Karpas-422 (cell line): ENCODE data around the gene DMRT2. TPM values are rescaled to one million over a fixed set of nuclear protein-coding genes. Genes with fewer than 3 reads are reported as not detected.

Experiments
- DNase-seq: peaks from one replicate; pipeline ENCODE4 v3.0.0-alpha.2; 2015
- H2AFZ ChIP-seq: fragments of 200-600 bp; sonication (generic); 2 replicates; pipeline ENCODE4 v1.6.1; 2014; ENCODE audit warnings: antibody characterized with exemption, low read length, mixed read lengths
- H3K27ac ChIP-seq: fragments of 200-600 bp; sonication (generic); 2 replicates; pipeline ENCODE4 v1.5.1; 2014; ENCODE audit warnings: mild to moderate bottlenecking, low read length, moderate library complexity
- H3K27me3 ChIP-seq: fragments of 200-600 bp; sonication (generic); 2 replicates; pipeline ENCODE4 v1.6.1; 2014; ENCODE audit warnings: low read length, mixed read lengths
- H3K36me3 ChIP-seq: fragments of 200-600 bp; sonication (generic); 2 replicates; pipeline ENCODE4 v1.6.1; 2014; ENCODE audit warnings: low read length, mixed read lengths; ENCODE audit not compliant: insufficient read depth
- H3K4me1 ChIP-seq: fragments of 200-600 bp; sonication (generic); 2 replicates; pipeline ENCODE4 v1.6.1; 2014; ENCODE audit warnings: mild to moderate bottlenecking, low read length, mixed read lengths
- H3K4me2 ChIP-seq: fragments of 200-600 bp; sonication (generic); 2 replicates; pipeline ENCODE4 v1.6.1; 2014; ENCODE audit warnings: low read length, low read depth, mild to moderate bottlenecking; ENCODE audit not compliant: poor library complexity, severe bottlenecking
- H3K4me3 ChIP-seq: fragments of 200-600 bp; sonication (generic); 2 replicates; pipeline ENCODE4 v1.5.1; 2014; ENCODE audit warnings: mild to moderate bottlenecking, antibody characterized with exemption, low read length, mixed read lengths
- H3K79me2 ChIP-seq: fragments of 200-600 bp; sonication (generic); 2 replicates; pipeline ENCODE4 v1.6.1; 2014; ENCODE audit warnings: mild to moderate bottlenecking, low read length, mixed read lengths
- H3K9ac ChIP-seq: fragments of 200-600 bp; sonication (generic); 2 replicates; pipeline ENCODE4 v1.6.0; 2014; ENCODE audit warnings: low read length
- H3K9me2 ChIP-seq: fragments of 200-600 bp; sonication (generic), shearing (Covaris generic); replicated peaks from 2 replicates; pipeline ENCODE4 v1.6.0; 2014; ENCODE audit warnings: mild to moderate bottlenecking, low read length, moderate library complexity; ENCODE audit not compliant: insufficient read depth
- H3K9me3 ChIP-seq: fragments of 300-700, 200-600 bp; sonication (generic); 2 replicates; pipeline ENCODE4 v1.6.1; 2014; ENCODE audit warnings: low read length, mixed read lengths
- H4K20me1 ChIP-seq: fragments of 200-600 bp; sonication (generic); 2 replicates; pipeline ENCODE4 v1.6.1; 2014; ENCODE audit warnings: mild to moderate bottlenecking, antibody characterized with exemption, low read length, low read depth; ENCODE audit not compliant: insufficient read depth
- total RNA-seq: library from RNA; depleted of rRNA; stranded (reverse); fragments of >200 nt; shearing (Covaris generic); gene quantifications from 2 replicates; pipeline ENCODE4 v1.2.3, GENCODE V29; 2014; ENCODE audit warnings: low replicate concordance; rRNA removed

DMRT2 gene
- total RNA-seq = not detected in 2 replicates

DNA sequence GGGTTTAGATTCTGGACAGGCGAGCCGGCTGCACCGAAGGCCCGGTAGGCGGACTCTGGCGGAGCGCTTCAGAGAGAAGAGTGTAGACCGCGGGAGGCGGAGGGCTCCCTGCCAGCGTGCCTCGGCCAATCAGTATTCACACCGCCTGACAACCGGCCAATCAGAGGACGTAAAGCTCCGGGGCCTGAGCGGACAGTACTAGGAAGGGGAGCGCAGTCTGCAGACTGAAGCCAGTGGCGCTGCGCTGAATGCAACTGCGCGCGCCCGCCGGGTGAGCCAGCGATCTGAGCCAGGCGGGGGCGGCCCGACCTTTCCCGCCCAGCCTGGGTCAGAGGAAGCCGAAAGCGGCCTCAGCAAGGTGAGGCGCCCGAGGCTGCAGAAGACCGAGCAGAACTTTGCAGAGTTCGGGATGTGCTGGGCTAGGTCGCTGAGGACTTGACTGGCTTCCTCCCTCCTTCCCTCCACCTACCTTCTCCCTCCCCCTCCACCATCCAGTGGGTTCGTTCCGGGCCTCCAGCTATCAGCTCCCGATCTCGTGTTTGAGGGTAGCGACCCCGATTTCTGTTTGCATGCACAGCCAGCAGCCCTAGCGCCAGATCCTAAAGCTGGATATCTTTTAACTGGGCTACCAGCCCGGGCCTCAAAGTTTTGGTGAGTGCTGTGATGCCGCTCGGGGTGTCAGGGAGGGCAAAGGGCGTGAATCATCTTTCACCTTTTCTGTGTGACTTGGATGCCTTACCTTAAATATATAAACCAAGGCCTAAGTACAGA, at the start of gene DMRT2:
DMRT2 (plus strand) TSS at position 233 of the 771 bp plus-strand sequence. CDS start 1,257 bp downstream, outside the sequence.
- H3K4me1 ChIP-seq = no peaks in the 10 kb centered on the region
- H2AFZ ChIP-seq = no peak within 1 kb of the TSS
- peak; percentile 9 for DNase-seq
- no peaks in the 10 kb centered on the region for H3K9me2 ChIP-seq
- no peak within 1 kb of the TSS for H3K4me3 ChIP-seq
- H4K20me1 ChIP-seq = no peaks in the 10 kb centered on the region
- no peaks in the 10 kb centered on the region for H3K27me3 ChIP-seq
- H3K9me3 ChIP-seq = no peaks in the 10 kb centered on the region
- H3K79me2 ChIP-seq = no peaks in the 10 kb centered on the region
- H3K27ac ChIP-seq = no peak within 1 kb of the TSS
- no peaks in the 10 kb centered on the region for H3K36me3 ChIP-seq
- no peak within 1 kb of the TSS for H3K9ac ChIP-seq
- H3K4me2 ChIP-seq = no peak within 1 kb of the TSS

DNA sequence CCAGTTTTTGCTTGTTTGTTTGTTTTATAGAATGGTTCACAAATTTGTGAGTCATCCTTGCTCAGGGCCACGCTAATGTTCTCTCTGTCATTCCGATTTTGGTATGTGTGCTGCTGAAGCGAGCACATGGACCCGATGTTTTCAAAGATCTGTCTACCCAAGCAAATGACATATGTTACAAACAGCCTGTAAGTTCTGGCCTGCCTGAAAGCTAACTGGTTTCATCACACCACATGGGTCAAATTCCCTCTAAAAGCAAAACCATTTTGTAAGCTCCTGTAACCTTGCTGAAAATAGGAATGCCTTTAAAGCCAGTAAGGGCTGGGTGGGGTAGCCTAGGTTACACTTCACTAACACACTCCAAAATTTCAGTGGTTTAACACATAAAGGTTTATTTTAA, 48.3 kb upstream of the DMRT2 start:
- Histone ChIP-seq H3K4me2 (no peak overlapping the region), H3K4me1 (peaks cover 2% of the 10 kb centered on the region), H3K27me3 (no peaks in the 10 kb centered on the region), H3K9ac (no peak overlapping the region), H3K9me3 (peaks cover 4% of the 10 kb centered on the region), H3K79me2 (no peaks in the 10 kb centered on the region), H3K9me2 (no peaks in the 10 kb centered on the region), H4K20me1 (no peaks in the 10 kb centered on the region), H3K36me3 (no peaks in the 10 kb centered on the region), H3K27ac (no peak overlapping the region), H3K4me3 (no peak overlapping the region), H2AFZ (no peak overlapping the region)
- no peak for DNase-seq

DNA sequence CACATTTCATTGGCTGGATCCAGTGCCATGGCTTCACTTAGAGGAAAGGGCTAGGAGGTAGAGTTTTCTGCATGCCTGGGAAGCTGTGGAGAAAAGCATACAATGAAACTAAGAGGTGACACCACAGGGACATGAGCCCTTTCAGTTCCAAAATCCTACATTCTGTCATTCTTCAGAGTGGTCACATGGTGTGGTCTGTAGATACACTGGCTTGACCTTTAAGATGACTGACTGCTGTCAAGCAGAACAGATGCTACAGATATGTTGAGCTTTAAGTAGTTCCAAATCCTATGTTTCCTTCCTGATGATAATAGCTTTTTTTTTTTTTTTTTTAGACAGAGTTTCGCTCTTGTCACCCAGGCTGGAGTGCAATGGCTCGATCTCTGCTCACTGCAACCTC, 47.5 kb upstream of the DMRT2 start:
- Histone ChIP-seq H3K4me1 (peaks cover 2% of the 10 kb centered on the region), H3K9me3 (peaks cover 4% of the 10 kb centered on the region), H3K9ac (no peak overlapping the region), H3K9me2 (no peaks in the 10 kb centered on the region), H3K27ac (no peak overlapping the region), H3K4me2 (no peak overlapping the region), H3K27me3 (no peaks in the 10 kb centered on the region), H3K36me3 (no peaks in the 10 kb centered on the region), H4K20me1 (no peaks in the 10 kb centered on the region), H3K4me3 (no peak overlapping the region), H2AFZ (no peak overlapping the region), H3K79me2 (no peaks in the 10 kb centered on the region)
- DNase-seq = no peak

DNA sequence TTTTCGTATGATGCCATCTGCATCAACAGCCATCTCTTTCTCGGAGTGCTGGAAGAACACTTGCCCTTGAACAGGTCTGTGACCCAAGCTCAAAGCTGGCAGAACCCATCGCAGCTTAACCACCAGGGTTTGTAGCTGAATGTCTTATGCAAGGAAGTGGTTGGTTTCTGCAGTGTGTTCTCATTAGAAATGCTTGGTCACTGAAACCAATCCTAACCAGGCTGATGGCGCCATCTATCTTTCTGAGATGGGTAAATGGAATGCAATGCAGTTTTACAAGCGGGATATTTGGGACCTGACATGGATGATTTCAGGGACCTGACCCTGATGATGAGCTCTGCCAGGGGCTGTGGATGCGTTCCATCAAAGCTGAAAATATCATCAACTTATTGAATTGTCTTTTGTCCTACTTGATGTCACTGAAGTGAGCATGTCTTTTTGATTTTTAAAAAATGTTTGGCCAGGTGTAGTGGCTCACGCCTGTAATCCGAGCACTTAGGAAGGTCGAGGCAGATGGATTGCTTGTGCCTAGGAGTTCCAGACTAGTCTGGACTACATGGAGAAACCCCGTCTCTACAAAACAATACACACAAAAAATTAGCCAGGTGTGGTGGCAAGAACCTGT, 45.0 kb upstream of the DMRT2 start:
- H3K4me3 ChIP-seq = no peak overlapping the region

DNA sequence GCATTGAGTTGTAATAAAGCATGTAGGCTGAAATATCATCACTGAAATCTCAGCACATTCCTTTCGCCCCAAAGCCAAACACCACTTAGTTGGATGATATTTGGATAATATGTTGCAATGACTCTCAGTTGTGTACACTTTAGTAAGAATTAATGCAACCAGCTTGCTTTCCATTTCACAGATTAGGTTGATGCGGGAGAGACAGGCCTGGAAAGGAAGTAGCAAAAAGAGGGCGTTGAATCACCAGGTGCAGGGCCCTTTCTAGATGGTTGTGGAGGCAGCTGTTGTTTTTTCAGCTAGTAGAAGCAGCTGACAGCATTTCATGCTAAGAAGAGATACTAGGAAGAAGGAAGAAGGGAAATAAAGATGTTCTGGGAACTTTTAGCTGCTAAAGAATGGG, 42.8 kb upstream of the DMRT2 start:
- H3K36me3 ChIP-seq = no peaks in the 10 kb centered on the region
- no peak overlapping the region for H2AFZ ChIP-seq
- peaks cover 2% of the 10 kb centered on the region for H3K4me1 ChIP-seq
- no peak overlapping the region for H3K4me3 ChIP-seq
- DNase-seq = no peak
- no peak overlapping the region for H3K9ac ChIP-seq
- no peak overlapping the region for H3K4me2 ChIP-seq
- H3K27ac ChIP-seq = no peak overlapping the region
- H3K9me2 ChIP-seq = no peaks in the 10 kb centered on the region
- H4K20me1 ChIP-seq = no peaks in the 10 kb centered on the region
- H3K9me3 ChIP-seq = no peaks in the 10 kb centered on the region
- H3K27me3 ChIP-seq = no peaks in the 10 kb centered on the region
- no peaks in the 10 kb centered on the region for H3K79me2 ChIP-seq

More for the DNA sequence above, 45.0 kb upstream of the DMRT2 start:
- Histone ChIP-seq H3K27me3 (no peaks in the 10 kb centered on the region), H2AFZ (peak overlapping the region; percentile 58; the same call in 1 of the 2 replicates), H3K9me2 (no peaks in the 10 kb centered on the region), H3K36me3 (no peaks in the 10 kb centered on the region), H3K9me3 (no peaks in the 10 kb centered on the region), H3K4me2 (peak overlapping the region; percentile 44), H4K20me1 (no peaks in the 10 kb centered on the region), H3K79me2 (no peaks in the 10 kb centered on the region), H3K27ac (no peak overlapping the region), H3K9ac (0 out of 2 replicates have a peak overlapping the region, but pooled peaks have one; percentile 32), H3K4me1 (peaks cover 2% of the 10 kb centered on the region)
- peak; percentile 80 for DNase-seq

DNA sequence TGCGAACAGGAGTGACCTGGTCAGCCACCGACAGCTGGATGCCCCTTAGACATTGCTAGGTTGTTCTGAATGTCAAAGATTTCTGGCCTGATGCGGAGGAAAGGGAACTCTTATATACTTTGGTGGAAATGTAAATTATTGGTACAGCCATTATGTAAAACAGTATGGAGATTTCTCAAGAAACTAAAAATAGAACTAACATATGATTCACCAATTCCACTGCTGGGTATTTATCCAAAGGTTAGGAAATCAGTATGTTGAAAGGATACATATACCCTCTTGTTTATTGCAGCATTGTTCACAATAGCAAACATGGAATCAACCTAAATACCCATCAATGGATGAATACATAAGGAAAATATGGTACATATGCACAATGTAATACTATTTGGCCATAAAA, 41.9 kb upstream of the DMRT2 start:
- Histone ChIP-seq H2AFZ (no peak overlapping the region), H3K4me1 (peaks cover 2% of the 10 kb centered on the region), H3K36me3 (no peaks in the 10 kb centered on the region), H3K79me2 (no peaks in the 10 kb centered on the region), H3K27me3 (no peaks in the 10 kb centered on the region), H4K20me1 (no peaks in the 10 kb centered on the region), H3K9me3 (no peaks in the 10 kb centered on the region), H3K9ac (no peak overlapping the region), H3K9me2 (no peaks in the 10 kb centered on the region), H3K4me3 (no peak overlapping the region), H3K27ac (no peak overlapping the region), H3K4me2 (no peak overlapping the region)
- DNase-seq = no peak

DNA sequence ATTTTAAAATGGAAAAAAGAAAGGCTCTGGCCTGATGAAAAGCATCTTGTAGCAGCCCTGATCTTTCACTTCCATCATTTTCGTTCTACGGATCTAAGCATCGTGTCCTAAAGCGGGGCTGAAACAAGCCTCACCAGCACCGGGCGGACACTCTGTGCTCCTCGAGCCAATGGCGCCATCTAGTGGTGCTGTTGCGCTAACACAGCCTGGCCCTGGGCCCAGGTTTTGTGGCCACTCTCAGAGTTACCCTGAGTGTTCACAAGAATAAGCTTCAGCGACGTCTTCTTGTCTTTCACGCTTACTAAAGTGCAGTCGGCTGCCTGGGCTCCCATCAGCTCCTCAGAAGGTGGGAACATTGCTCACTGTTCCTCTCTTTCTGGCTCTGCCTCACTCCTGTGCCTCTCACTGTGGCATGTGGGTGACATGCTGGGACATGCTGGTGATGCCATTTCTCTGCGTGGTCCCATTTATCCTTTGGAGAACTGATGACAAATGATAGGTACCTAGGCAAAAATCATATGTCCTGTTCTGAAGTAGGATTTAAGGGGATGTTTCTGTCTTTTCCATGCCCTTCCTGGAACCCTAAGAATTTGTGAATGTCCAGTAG, 41.0 kb upstream of the DMRT2 start:
- Histone ChIP-seq H3K4me2 (no peak overlapping the region), H2AFZ (no peak overlapping the region), H3K27ac (no peak overlapping the region)

DNA sequence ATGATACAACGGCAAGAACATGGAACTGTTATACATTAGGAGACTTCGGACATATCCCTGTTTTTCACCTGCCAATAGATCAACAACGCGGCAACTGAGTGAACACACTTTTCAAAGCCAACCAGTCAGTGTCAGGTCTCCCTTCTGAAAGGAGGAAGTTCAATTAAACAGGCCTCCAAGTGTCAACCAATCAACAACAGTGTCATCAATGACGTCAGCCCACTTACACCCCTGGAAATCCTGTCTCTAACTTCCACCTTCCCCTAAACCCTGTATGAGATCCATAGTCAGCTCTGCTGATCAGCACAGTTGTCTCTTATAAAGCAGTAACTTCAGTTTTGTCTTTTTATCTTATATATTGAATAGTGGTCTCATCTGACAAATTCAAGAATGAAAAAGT, 37.1 kb upstream of the DMRT2 start:
- H3K27ac ChIP-seq = no peak overlapping the region
- H3K27me3 ChIP-seq = no peaks in the 10 kb centered on the region
- DNase-seq = peak; percentile 71
- H2AFZ ChIP-seq = peak overlapping the region; percentile 36; the same call in 1 of the 2 replicates
- no peaks in the 10 kb centered on the region for H3K36me3 ChIP-seq
- H3K9me2 ChIP-seq = no peaks in the 10 kb centered on the region
- no peak overlapping the region for H3K4me3 ChIP-seq
- H4K20me1 ChIP-seq = no peaks in the 10 kb centered on the region
- no peaks in the 10 kb centered on the region for H3K79me2 ChIP-seq
- no peak overlapping the region for H3K9ac ChIP-seq
- H3K9me3 ChIP-seq = no peaks in the 10 kb centered on the region
- H3K4me2 ChIP-seq = no peak overlapping the region
- no peaks in the 10 kb centered on the region for H3K4me1 ChIP-seq

More for the DNA sequence above, 41.0 kb upstream of the DMRT2 start:
- H3K9ac ChIP-seq = no peak overlapping the region
- DNase-seq = peak; percentile 91
- no peaks in the 10 kb centered on the region for H3K36me3 ChIP-seq
- no peaks in the 10 kb centered on the region for H3K79me2 ChIP-seq
- H3K27me3 ChIP-seq = no peaks in the 10 kb centered on the region
- no peak overlapping the region for H3K4me3 ChIP-seq
- H4K20me1 ChIP-seq = no peaks in the 10 kb centered on the region
- H3K4me1 ChIP-seq = peaks cover 2% of the 10 kb centered on the region
- H3K9me2 ChIP-seq = no peaks in the 10 kb centered on the region
- no peaks in the 10 kb centered on the region for H3K9me3 ChIP-seq
